Measurements from ENCODE around the gene TOX2.

GRCh38 chr20:44057698-44058675 lies 143.3 kb downstream of the TOX2 start:
- TF ChIP-seq POLR2AphosphoS5 (IDR thresholded peaks at IDR 0.05; ENCODE audit: low read depth, low read length): no peak
- TF ChIP-seq TAF1 (IDR thresholded peaks at IDR 0.05; ENCODE audit: borderline replicate concordance, low read depth, low read length): no peak

Measured in GM12892 (cell line).